Dendritic cell treated with granulocyte-macrophage colony-stimulating factor and Interleukin-4, amounts not matched to agents 40 ng/mL and 50 ng/mL, for 4 days (primary cell): ENCODE measurements around the gene PJA1.

Experiments used
- H3K27ac Mint-ChIP-seq: one replicate; pipeline ENCODE4 v1.8.0; 2022; ENCODE audit warnings: mild to moderate bottlenecking, mixed read lengths
- H3K27me3 Mint-ChIP-seq: one replicate; pipeline ENCODE4 v1.8.0; 2022; ENCODE audit warnings: mild to moderate bottlenecking, mixed read lengths
- H3K36me3 Mint-ChIP-seq: one replicate; pipeline ENCODE4 v1.8.0; 2022; ENCODE audit warnings: low read depth, mixed read lengths
- H3K4me1 Mint-ChIP-seq: one replicate; pipeline ENCODE4 v1.8.0; 2022; ENCODE audit warnings: low read depth, mixed read lengths
- H3K4me3 Mint-ChIP-seq: one replicate; pipeline ENCODE4 v1.8.0; 2022; ENCODE audit warnings: mild to moderate bottlenecking, moderate library complexity, mixed read lengths
- H3K9me3 Mint-ChIP-seq: one replicate; pipeline ENCODE4 v1.8.0; 2022; ENCODE audit warnings: mixed read lengths
- intact Hi-C: fragments of 100-400 bp; cut with micrococcal nuclease; formaldehyde crosslinking; loops from one replicate; pipeline ENCODE4 v1.15.0; 2022

PJA1 gene

GRCh38 chrX:69165087-69165651 lies at the start of gene PJA1:
TSS of gene PJA1 (minus strand) at chrX:69165453. CDS start at chrX:69163073, 2,380 bp downstream.
- Mint-ChIP-seq H3K36me3 (peaks cover 25% of the 10 kb centered on the region), H3K9me3 (no peaks in the 10 kb centered on the region), H3K4me1 (peaks cover 14% of the 10 kb centered on the region), H3K27ac (peak within 1 kb of the TSS; percentile 78), H3K4me3 (peak within 1 kb of the TSS; percentile 80), H3K27me3 (peaks cover 4% of the 10 kb centered on the region)
- intact Hi-C loops = no loop called here

- Mint-ChIP-seq H3K4me1 (no peaks in the 10 kb centered on the region), H3K27ac (no peak overlapping the region), H3K4me3 (no peak overlapping the region), H3K36me3 (no peaks in the 10 kb centered on the region), H3K9me3 (no peaks in the 10 kb centered on the region), H3K27me3 (no peaks in the 10 kb centered on the region)
- intact Hi-C loops = no loop called here
Observed at GRCh38 chrX:69214463-69214862, 49.2 kb upstream of the PJA1 start.

- H3K27me3 Mint-ChIP-seq = no peaks in the 10 kb centered on the region
- H3K9me3 Mint-ChIP-seq = no peaks in the 10 kb centered on the region
- H3K4me1 Mint-ChIP-seq = no peaks in the 10 kb centered on the region
- no peak overlapping the region for H3K4me3 Mint-ChIP-seq
- H3K36me3 Mint-ChIP-seq = no peaks in the 10 kb centered on the region
- intact Hi-C loops = no loop called here
- H3K27ac Mint-ChIP-seq = no peak overlapping the region
Observed at GRCh38 chrX:69211701-69212100, 46.4 kb upstream of the PJA1 start.

- H3K27ac Mint-ChIP-seq = no peak overlapping the region
- H3K27me3 Mint-ChIP-seq = no peaks in the 10 kb centered on the region
- no peak overlapping the region for H3K4me3 Mint-ChIP-seq
- no peaks in the 10 kb centered on the region for H3K36me3 Mint-ChIP-seq
- no peaks in the 10 kb centered on the region for H3K9me3 Mint-ChIP-seq
- intact Hi-C loops = no loop called here
- no peaks in the 10 kb centered on the region for H3K4me1 Mint-ChIP-seq
Observed at GRCh38 chrX:69210581-69210980, 45.3 kb upstream of the PJA1 start.

GRCh38 chrX:69207216-69207615 lies 42.0 kb upstream of the PJA1 start:
- Mint-ChIP-seq H3K27me3 (no peaks in the 10 kb centered on the region), H3K27ac (no peak overlapping the region), H3K4me3 (no peak overlapping the region), H3K9me3 (no peaks in the 10 kb centered on the region), H3K36me3 (no peaks in the 10 kb centered on the region), H3K4me1 (no peaks in the 10 kb centered on the region)
- intact Hi-C loops = no loop called here

- Mint-ChIP-seq H3K4me1 (no peaks in the 10 kb centered on the region), H3K36me3 (no peaks in the 10 kb centered on the region), H3K27me3 (no peaks in the 10 kb centered on the region), H3K4me3 (no peak overlapping the region), H3K9me3 (no peaks in the 10 kb centered on the region), H3K27ac (no peak overlapping the region)
- intact Hi-C loops = no loop called here
Observed at GRCh38 chrX:69203638-69204037, 38.4 kb upstream of the PJA1 start.

GRCh38 chrX:69197690-69198089 lies 32.4 kb upstream of the PJA1 start:
- Mint-ChIP-seq H3K4me1 (no peaks in the 10 kb centered on the region), H3K27me3 (peaks cover 1% of the 10 kb centered on the region), H3K9me3 (no peaks in the 10 kb centered on the region)

GRCh38 chrX:69196666-69197065 lies 31.4 kb upstream of the PJA1 start:
- Mint-ChIP-seq H3K27me3 (peaks cover 1% of the 10 kb centered on the region), H3K4me3 (no peak overlapping the region), H3K9me3 (no peaks in the 10 kb centered on the region), H3K4me1 (no peaks in the 10 kb centered on the region), H3K27ac (no peak overlapping the region), H3K36me3 (no peaks in the 10 kb centered on the region)
- intact Hi-C loops = no loop called here

More at GRCh38 chrX:69197690-69198089, 32.4 kb upstream of the PJA1 start:
- H3K4me3 Mint-ChIP-seq = no peak overlapping the region
- intact Hi-C loops = no loop called here
- H3K36me3 Mint-ChIP-seq = no peaks in the 10 kb centered on the region
- no peak overlapping the region for H3K27ac Mint-ChIP-seq

- no peak overlapping the region for H3K27ac Mint-ChIP-seq
- intact Hi-C loops = no loop called here
- peaks cover 1% of the 10 kb centered on the region for H3K27me3 Mint-ChIP-seq
Observed at GRCh38 chrX:69195810-69196209, 30.6 kb upstream of the PJA1 start.

GRCh38 chrX:69195192-69195591 lies 29.9 kb upstream of the PJA1 start:
- Mint-ChIP-seq H3K27me3 (peaks cover 1% of the 10 kb centered on the region), H3K4me1 (no peaks in the 10 kb centered on the region), H3K27ac (no peak overlapping the region), H3K9me3 (no peaks in the 10 kb centered on the region), H3K4me3 (no peak overlapping the region), H3K36me3 (no peaks in the 10 kb centered on the region)
- intact Hi-C loops = no loop called here

More at GRCh38 chrX:69195810-69196209, 30.6 kb upstream of the PJA1 start:
- Mint-ChIP-seq H3K4me1 (no peaks in the 10 kb centered on the region), H3K36me3 (no peaks in the 10 kb centered on the region), H3K9me3 (no peaks in the 10 kb centered on the region), H3K4me3 (no peak overlapping the region)

- Mint-ChIP-seq H3K4me3 (no peak overlapping the region), H3K4me1 (no peaks in the 10 kb centered on the region), H3K36me3 (no peaks in the 10 kb centered on the region), H3K27ac (no peak overlapping the region), H3K27me3 (peaks cover 3% of the 10 kb centered on the region), H3K9me3 (no peaks in the 10 kb centered on the region)
- intact Hi-C loops = no loop called here
Observed at GRCh38 chrX:69192603-69193002, 27.4 kb upstream of the PJA1 start.

GRCh38 chrX:69189576-69190371 lies 24.5 kb upstream of the PJA1 start:
- H3K27ac Mint-ChIP-seq = no peak overlapping the region
- H3K9me3 Mint-ChIP-seq = no peaks in the 10 kb centered on the region
- H3K4me3 Mint-ChIP-seq = no peak overlapping the region
- intact Hi-C loops = no loop called here
- H3K36me3 Mint-ChIP-seq = no peaks in the 10 kb centered on the region
- H3K27me3 Mint-ChIP-seq = peaks cover 8% of the 10 kb centered on the region
- H3K4me1 Mint-ChIP-seq = peaks cover 8% of the 10 kb centered on the region

- no peak overlapping the region for H3K27ac Mint-ChIP-seq
Observed at GRCh38 chrX:69186651-69187050, 21.4 kb upstream of the PJA1 start.

GRCh38 chrX:69185886-69186285 lies 20.6 kb upstream of the PJA1 start:
- intact Hi-C loops = no loop called here
- H3K9me3 Mint-ChIP-seq = no peaks in the 10 kb centered on the region
- no peak overlapping the region for H3K4me3 Mint-ChIP-seq
- H3K27ac Mint-ChIP-seq = no peak overlapping the region
- peaks cover 18% of the 10 kb centered on the region for H3K4me1 Mint-ChIP-seq
- peaks cover 12% of the 10 kb centered on the region for H3K27me3 Mint-ChIP-seq
- no peaks in the 10 kb centered on the region for H3K36me3 Mint-ChIP-seq

More at GRCh38 chrX:69186651-69187050, 21.4 kb upstream of the PJA1 start:
- Mint-ChIP-seq H3K4me1 (peaks cover 14% of the 10 kb centered on the region), H3K36me3 (no peaks in the 10 kb centered on the region), H3K9me3 (no peaks in the 10 kb centered on the region), H3K27me3 (peaks cover 6% of the 10 kb centered on the region), H3K4me3 (no peak overlapping the region)
- intact Hi-C loops = no loop called here
